Measurements from ENCODE around the gene ENTR1.
"Not testable (repeated sequence)": the region's sequence is repeated elsewhere in the genome, so short reads cannot be mapped to it uniquely, and the experiment has no call there.

The ENTR1 gene

DNA sequence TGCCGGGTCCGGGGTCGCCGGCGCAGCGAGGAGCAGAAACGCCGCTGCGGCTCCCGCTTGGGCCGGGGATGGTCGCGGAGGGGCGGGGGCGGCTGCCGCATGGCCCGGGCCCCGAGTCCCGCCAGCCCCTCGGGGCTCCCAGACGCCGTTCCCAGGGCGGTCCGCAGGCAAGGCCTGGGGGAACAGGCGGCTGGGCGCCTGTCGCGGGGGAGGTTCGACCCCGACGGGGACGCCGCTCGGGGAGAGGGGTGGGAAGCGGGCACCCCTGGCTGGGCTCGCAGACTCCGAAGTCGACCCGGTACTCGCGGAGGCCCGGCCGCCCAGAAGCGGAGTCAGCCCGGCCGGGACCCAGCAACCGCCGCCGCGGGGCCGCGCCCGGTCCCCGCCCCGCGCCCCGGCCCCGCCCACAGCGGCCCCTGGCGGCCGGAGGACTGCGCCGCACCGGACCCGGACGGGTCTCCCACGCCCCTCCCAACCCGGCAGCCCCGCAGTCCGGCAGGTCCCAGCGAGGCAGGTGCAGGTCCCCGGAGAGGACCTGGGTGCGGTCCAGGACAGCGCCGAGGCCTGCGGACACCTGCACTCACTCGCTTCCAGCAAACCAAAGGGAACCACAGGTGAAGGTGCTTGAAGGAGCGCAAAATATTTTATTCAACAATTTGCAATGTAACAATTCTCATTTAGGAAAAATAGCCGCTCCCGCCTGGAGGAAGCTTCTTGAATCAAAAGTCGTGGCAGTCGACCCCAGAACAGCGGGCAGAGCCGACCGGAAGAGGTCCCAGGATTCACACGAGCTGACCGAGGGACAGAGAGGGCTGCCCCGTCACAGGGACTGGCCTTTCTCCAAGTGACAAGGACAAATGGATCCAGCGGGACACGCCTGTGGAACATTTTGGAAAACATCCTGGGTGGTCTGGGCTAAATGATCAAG lies 29.3 kb upstream of the ENTR1 start, which contains the start of gene INPP5E:
Gene INPP5E, minus strand, starts transcription at position 365 of the 928 bp plus-strand sequence. CDS start 426 bp downstream, outside the sequence.
- in situ Hi-C loops (cut with MboI; ENCODE audit: low sequenced_read_pairs) = no loop called here

DNA sequence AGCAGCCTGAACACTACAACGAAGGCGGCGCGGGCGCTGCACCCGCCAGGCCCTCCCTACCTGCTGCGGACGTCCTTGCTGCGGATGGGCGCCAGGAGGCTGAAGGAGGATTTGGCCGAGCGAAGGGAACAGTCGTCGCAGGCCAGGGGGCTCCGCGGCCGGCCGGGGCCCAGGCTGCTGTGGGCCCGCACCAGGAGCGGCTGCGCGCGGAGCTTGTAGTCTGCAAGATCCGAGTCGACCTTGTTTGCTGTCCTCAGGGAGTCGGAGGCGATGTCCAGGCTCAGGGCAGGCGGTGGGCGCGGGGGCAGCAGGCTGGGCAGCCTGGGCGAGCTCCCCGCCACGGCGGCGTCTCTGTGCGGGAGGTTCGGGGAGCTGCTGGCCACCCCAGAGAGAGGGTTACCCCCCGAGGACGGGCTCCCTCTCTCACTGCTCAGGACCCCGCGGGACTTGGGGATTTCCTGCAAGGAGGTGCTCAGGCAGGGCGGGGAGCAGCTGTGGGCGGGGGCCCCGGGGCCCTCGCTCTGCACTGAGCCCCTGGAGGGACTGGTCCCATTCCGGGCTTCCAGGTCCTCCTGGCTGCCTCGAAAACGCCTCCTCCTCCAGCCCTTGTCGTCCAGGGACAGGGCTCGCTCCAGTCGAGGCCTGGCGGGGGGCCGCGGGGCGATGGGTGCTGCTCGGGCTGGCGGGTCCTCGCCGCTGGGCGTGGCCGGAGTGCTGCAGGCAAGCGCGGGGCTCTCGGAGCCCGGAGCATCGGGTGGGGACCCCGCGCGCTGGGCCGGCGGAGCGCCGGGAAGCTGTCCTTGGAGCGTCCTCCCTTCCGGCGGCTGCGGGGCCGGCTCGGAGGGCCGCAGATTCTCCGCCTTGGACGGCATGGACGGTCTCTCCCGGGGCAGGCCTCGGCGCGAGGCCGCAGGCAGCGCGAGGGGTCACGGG lies 28.4 kb upstream of the ENTR1 start:
- in situ Hi-C loops (cut with MboI; ENCODE audit: low sequenced_read_pairs) = no loop called here

DNA sequence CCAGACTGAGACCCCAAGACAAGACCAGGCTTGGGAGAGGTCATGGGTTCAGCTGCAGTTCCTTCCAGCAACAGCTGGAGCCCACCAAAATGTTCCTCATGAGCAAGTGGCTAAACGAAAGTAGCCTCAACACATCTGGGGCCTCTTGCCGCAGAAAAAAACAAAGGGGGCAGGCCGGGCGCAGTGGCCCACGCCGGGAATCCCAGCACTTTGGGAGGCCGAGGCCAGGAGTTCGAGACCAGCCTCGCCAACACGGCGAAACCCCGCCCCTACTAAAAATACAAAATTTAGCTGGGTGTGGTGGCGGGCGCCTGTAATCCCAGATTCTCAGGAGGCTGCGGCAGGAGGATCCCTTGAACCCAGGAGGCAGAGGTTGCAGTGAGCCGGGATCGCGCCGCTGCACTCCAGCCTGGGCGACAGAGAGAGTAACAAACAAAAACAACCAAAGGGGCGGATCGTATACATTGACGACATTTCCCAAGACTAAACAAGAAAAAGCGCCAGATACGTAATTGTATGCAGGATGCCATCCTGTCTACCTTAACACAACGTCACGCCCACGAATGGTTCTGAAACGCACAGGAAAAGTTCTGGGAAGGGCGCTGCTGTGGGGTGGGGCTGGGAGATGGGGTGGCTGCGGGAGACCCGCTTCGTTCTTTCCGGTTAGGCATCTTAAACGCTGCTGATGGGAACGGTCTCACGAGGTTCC lies 27.6 kb upstream of the ENTR1 start:
- in situ Hi-C loops (cut with MboI; ENCODE audit: low sequenced_read_pairs) = no loop called here

DNA sequence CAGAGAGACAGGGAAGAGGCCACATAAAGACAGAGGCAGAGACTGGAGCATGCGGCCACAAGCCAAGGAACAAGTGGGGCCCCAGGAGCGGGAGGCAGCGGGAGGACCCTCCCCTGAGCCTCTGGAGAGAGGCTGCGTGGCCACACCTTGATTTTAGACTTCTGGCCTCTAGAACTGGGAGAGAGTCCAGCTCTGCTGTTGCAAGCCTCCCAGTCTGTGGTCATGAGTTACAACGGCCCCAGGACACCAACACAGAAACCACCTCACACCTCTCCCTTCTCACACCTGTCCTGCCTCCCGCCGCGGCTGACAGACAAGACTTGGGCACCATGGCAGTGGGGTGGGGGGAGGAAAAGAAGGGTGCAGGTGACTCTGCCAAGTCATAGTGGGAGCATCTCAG lies 27.0 kb upstream of the ENTR1 start:
- in situ Hi-C loops (cut with MboI; ENCODE audit: low sequenced_read_pairs) = no loop called here

DNA sequence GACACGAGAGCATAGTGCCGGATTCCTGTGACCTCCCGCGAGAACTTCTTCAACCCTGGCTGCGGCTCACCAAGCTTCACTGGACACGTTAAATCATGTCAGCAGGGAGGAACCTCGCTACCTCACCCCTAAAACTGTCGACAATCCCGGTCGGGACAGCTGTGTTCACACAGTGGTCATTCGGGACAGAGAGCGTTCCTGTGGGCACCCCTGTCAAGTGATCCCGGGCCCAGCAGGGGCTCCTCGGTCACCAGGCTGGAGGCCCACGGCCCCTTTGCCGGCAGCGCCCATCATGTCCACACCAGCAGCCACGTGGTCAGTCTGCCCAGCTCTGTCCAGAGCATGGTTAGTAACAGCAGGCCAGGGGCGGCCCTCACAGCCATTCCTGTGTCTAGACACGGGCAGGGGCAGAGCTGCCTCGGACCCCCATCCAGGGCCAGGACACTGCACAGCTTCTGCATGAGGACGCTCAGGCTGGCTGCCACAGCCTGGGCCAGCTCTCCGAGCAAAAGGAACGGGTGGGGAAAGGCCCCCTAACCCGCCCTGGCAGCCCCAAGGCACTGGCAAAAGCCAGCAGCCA lies 25.7 kb upstream of the ENTR1 start:
- in situ Hi-C loops (cut with MboI; ENCODE audit: low sequenced_read_pairs) = no loop called here

DNA sequence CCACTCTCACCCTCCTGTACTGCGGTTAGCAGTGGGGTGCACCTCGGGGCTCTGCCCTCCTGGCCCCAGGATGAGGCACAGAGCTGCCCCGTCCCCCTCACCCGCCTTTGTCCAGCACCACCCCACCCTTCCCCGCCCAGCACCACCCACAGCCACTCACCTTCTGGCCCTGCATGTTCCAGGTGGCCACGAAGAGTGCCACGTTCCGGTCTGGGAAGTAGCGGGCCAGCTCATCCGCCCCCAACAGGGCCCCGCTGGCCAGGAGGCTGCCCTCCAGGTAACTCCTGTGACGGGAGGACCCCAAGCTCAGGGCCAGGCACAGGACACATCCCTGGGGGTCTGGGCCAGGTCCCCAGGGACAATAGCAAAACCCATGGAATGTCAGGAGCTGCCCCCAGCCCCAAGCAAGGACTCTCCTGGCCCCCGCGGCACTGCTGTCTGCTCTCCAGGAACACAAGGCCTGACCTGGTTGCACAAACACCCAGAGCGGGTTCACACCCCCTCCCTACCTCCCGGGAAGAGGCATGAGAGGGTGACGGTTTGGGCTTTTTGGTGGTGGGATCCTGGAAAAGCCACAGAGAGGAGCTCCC lies 24.3 kb upstream of the ENTR1 start:
- in situ Hi-C loops (cut with MboI; ENCODE audit: low sequenced_read_pairs) = no loop called here

DNA sequence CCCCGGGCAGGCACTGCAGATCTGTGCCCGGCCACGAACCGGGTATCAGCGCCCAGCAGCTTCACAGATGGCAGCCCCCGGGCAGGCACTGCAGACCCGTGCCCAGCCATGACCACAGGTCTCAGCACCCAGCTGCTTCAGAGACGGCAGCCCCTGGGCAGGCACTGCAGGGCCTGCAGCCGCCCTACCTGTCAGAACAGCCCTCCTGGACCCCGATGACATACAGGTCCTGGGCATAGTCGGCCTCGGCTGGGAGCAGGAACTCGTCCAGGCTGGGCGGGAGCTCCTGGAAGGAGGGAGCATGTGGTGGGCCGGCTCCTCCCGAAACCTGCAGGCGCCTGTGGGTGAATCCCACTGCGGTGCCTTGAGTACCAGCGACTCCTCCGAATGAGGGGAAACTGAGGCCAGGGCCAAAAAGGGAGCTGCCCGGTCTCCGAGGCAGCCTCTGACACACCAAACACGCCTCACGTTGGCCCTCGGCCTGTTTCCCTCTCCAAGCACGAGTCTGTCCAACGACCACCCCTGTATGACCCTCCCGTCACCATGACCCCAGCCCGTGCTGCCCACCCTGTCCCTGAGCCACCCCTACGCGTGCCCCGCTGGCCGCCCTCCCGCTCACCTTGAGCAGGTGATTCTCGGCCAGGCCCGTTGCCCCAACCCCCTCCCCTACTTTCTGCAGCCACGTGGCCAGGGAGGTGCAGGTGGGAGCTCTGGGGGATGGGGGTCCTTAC lies 23.6 kb upstream of the ENTR1 start:
- in situ Hi-C loops (cut with MboI; ENCODE audit: low sequenced_read_pairs) = no loop called here

DNA sequence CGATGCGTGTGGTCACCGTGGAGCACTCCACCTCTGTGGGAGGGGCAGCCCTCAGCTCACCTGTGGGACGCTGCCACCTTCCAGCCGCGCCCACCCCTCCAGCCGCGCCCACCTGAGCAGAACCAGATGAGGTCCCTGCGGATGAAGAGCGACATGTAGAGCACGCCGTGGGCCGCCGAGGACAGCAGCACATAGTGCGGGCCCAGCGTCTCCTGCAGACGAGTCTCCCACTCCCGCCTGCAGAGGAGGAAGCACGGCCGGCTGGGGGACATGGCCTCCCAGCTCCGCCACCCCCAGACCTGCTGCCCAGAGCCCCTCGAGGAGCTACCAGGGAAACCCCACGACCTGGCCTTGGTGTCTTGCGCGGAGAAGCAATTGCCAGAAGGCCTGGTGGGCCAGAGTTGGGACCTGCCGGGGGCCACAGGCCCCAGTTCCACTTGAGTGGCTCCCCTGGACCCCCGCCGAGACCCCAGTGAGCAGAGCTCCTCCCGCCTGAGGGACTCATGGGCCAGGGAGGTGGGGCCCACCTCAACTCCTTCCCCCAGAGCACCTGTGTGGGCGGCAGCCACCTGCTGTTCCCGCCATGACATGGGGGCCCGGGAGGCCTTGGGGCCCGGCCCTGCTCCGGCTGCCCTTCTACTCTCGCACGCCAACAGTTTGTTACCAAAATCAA lies 22.8 kb upstream of the ENTR1 start:
- in situ Hi-C loops (cut with MboI; ENCODE audit: low sequenced_read_pairs) = no loop called here

DNA sequence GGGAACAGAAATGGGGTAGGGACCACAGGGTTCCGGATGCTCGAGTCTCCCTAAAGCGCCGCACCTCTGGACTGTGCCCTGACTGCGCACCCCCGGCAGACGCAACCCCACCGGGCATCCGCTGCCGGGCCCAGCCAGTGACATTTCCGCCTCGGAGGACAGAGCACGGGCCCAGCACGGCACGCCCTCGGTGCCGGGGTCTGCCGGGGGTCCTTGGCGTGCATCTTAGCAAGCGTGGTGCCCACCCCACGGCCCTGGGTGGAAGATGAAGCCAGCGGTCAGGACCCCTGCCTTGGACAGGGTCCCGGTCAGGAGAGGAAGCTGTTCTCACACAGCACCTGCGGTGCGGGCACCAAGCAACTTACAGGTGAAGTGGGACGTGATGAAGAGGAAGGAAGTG lies 22.2 kb upstream of the ENTR1 start:
- in situ Hi-C loops (cut with MboI; ENCODE audit: low sequenced_read_pairs) = no loop called here

DNA sequence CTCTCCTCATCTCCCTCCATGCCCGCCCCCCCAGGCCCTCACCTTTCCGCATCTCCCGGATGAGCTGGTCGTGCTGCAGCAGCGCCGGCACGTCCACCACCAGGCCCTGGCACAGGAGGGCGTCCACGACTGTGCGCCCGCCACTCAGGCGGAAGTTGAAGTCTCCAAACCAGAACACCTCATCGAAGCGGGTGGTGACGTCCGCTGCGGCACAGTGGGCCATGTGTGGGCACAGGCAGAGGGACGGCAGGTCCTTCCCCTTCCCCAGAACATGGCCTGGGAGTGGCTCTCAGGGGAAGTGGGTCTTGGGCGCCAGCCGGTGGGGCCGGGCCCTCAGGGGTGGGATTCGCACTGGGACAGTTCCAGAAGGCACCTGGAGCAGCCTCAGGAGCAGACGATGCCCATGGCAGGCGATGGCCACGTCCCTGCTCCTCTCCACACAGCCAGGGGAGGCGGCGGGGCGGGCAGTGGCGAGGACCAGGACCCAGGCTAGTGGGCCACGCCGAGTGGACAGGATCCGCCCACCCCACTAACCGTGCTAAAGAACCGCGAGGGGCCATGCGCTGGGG lies 21.5 kb upstream of the ENTR1 start:
- in situ Hi-C loops (cut with MboI; ENCODE audit: low sequenced_read_pairs) = no loop called here

DNA sequence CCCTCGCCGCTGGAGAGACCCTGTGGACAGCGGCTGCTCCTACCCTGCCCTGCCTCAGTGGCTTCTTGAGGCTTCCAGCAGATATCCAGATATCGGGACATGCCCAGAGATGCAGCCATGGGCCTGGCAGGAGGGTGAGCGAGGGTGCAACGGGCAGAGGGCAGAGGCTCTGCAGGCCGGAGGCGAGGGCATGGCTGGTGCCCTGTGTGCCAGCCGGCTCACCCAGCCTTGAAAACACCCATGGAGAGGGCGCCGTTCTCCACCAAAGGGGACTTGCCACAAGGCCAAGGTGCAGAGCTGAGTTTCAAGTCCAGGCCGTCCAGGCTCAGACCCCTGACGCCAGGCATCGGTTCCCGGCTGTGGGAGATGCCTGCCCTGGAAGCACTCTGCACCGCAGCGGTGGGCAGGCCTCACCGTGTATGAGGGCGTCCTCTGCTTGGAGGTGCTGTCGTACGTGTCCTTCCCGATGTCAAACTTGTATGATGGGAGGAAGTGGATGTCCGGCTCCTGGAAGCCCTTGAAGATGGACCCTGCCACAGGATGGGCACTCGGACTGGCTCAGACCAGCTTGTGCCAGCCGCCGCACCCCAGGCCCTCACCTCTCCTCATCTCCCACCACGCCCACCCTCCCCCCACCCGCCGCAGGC lies 20.3 kb upstream of the ENTR1 start:
- in situ Hi-C loops (cut with MboI; ENCODE audit: low sequenced_read_pairs) = no loop called here

DNA sequence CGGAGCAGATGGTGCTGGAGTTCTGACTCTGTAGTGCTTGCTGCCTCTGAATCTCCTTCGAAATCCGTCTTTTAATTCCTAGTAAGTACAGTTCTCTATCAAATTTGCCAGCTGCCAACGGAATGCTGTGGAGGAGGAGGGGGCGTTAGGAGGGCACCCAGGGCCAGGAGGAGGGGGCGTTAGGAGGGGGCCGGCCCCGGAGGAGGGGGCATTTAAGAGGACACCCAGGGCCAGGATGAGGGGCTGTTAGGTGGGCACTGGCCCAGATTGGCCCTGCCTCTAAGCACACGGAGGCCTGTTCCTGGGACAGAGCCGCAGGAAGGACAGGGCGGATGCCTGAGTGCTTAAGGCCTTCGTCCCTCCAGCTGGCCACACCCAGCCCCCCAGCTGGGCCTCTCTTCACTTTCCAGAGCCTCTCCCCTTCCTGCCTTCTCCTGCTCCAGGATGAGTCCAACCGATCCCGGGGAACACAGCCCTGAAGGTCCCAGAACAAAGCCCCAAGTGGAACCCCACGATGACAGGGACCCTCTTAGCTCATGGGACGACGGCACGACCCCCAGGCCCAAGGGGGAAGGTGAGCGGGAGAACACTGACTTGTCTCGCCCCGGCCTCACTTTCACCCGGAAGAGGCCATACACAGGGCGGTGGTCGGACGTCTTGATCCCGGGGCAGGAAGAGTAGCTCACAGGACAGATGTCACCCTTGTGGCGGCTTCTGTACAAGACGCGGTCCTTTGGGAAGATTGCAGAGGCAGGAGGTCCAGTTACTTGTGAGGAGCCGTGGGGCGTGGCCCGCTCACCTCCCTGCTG lies 19.5 kb upstream of the ENTR1 start:
- in situ Hi-C loops (cut with MboI; ENCODE audit: low sequenced_read_pairs) = no loop called here

DNA sequence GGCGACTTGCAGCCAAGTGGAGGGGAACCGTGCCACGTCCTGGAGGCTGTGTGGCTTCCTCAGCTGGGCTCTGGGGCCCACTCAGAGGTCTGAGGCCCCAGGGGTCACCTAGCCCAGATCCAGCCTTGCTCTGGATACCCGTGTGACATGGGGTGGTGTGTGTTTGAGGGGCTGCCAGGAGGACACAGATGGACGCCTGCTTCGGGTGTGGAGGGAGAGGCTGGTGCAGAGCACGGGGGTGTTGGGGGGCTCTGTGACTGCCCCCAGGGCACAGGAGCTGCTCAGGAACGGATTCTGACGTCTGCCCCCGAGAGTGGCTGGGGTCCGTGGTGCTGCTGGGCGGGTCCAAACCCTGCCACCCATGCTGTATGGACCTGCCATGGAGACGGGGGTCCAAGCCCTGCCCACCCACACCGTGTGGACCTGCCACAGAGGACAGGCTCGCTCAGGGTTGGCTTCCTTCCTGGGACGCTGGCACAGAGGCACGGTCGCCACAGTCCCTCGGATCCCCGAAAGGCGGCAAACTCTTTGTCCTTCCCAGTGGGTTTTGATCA lies 18.7 kb upstream of the ENTR1 start:
- in situ Hi-C loops (cut with MboI; ENCODE audit: low sequenced_read_pairs) = no loop called here

DNA sequence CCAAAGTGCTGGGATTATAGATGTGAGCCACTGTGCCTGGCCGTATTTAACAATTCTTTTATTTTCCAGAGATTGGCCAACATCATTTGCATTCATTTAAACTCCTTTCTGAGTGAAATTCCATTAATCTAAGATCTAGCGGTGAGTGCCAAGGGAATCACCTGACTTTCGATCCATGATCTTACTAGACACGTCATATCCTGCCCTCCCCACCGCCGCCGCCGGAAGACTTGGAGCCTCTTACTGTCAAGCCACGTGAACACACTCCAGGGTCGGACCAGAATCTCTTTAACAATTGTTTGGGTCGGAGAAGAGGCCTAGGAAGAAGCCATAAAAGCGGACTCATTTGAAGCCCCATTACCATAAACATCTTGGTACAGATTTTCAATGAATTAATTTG lies 16.4 kb upstream of the ENTR1 start:
- in situ Hi-C loops (cut with MboI; ENCODE audit: low sequenced_read_pairs) = no loop called here

DNA sequence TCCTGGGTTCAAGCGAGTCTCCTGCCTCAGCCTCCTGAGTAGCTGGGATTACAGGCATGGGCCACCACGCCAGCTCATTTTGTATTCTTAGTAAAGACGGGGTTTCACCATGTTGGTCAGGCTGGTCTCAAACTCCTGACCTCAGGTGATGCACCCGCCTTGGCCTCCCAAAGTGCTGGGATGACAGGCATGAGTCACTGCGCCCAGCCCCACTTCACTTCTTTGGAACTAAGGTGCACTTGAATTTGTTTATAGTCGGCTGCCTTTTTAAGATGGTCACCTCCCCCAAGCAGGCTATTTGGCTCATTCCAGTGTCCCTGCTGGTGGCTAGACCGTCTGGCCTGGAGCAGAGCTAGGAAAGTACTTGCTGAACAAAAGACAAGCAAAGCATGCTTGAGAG lies 15.0 kb upstream of the ENTR1 start:
- in situ Hi-C loops (cut with MboI; ENCODE audit: low sequenced_read_pairs) = not testable (repeated sequence)

DNA sequence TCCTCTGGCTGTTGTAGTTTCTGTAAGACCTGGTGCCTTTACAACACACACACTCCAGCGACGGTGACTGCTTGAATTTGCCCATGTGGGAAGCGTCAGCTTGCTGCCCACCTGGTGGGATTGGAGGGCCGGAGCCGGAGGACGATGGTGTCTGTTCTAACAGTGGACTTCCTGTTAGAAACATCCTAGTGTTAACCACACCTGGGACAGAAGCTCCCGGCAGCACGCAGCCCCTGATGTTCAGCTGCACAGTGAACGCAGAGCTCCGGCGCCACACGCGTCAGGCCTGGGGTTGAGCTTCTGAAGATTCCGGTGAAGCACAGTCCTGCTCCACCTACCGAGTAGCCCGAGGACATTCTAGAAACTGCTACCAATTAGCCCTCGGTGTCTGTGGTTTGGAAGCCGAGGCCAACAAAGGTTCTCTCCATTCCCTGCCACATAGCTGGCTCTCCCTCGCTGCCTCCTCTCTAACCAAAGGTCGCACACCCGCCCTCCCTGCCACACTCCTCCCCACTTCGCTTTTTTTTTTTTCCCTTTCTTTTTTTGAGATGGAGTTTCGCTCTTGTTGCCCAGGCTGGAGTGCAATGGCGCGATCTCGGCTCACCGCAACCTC lies 14.4 kb upstream of the ENTR1 start:
- in situ Hi-C loops (cut with MboI; ENCODE audit: low sequenced_read_pairs) = no loop called here

Data from HL-60/S4 treated with retinoic acid at 250 ng/mL for 4 days and 3 days (cell line).